D721Med (cell line): ENCODE results near the gene ZFR.
"Not testable (repeated sequence)": the region's sequence is repeated elsewhere in the genome, so short reads cannot be mapped to it uniquely, and the experiment has no call there.

Experiments used
- DNase-seq: peaks from one replicate; pipeline ENCODE4 v3.0.0; 2011; ENCODE audit warnings: low spot score; ENCODE audit not compliant: insufficient read length
- FAIRE-seq: peaks from 2 replicates; lab custom pipeline; 2011; peaks lifted over from hg19 to GRCh38; lab: Jason Lieb, UNC
- CTCF ChIP-seq: IDR thresholded peaks from 2 replicates; pipeline ENCODE4 v1.5.1; 2012; ENCODE audit warnings: mild to moderate bottlenecking, control low read depth; ENCODE audit not compliant: insufficient read depth; ENCODE audit errors: missing control alignments

The ZFR gene

GRCh38 chr5:32439086-32439642 lies 5.4 kb downstream of the ZFR start:
- FAIRE-seq (no peak), DNase-seq (no peak)
- TF ChIP-seq CTCF: no peak

- no peak for FAIRE-seq
- DNase-seq: no peak
- TF ChIP-seq CTCF: no peak
Observed at GRCh38 chr5:32436553-32437242, 7.8 kb downstream of the ZFR start.

- FAIRE-seq: no peak
- DNase-seq: no peak
- TF ChIP-seq CTCF: no peak
Observed at GRCh38 chr5:32435383-32435782, 9.2 kb downstream of the ZFR start.

GRCh38 chr5:32434221-32434620 lies 10.3 kb downstream of the ZFR start:
- FAIRE-seq (no peak), DNase-seq (no peak)
- no peak for TF ChIP-seq CTCF

GRCh38 chr5:32432633-32433032 lies 11.9 kb downstream of the ZFR start:
- no peak for TF ChIP-seq CTCF
- no peak for DNase-seq
- FAIRE-seq: no peak

GRCh38 chr5:32430825-32431224 lies 13.7 kb downstream of the ZFR start:
- not testable (repeated sequence) for DNase-seq, FAIRE-seq

- no peak for TF ChIP-seq CTCF
- DNase-seq (no peak), FAIRE-seq (no peak)
Observed at GRCh38 chr5:32428426-32428825, 16.1 kb downstream of the ZFR start.
